ENCODE results near the gene MED1. TPM values are rescaled to one million over a fixed set of nuclear protein-coding genes. Genes with fewer than 3 reads are reported as not detected.

The MED1 gene
- polyA plus RNA-seq, 1 donor, result 26.4 TPM

DNA sequence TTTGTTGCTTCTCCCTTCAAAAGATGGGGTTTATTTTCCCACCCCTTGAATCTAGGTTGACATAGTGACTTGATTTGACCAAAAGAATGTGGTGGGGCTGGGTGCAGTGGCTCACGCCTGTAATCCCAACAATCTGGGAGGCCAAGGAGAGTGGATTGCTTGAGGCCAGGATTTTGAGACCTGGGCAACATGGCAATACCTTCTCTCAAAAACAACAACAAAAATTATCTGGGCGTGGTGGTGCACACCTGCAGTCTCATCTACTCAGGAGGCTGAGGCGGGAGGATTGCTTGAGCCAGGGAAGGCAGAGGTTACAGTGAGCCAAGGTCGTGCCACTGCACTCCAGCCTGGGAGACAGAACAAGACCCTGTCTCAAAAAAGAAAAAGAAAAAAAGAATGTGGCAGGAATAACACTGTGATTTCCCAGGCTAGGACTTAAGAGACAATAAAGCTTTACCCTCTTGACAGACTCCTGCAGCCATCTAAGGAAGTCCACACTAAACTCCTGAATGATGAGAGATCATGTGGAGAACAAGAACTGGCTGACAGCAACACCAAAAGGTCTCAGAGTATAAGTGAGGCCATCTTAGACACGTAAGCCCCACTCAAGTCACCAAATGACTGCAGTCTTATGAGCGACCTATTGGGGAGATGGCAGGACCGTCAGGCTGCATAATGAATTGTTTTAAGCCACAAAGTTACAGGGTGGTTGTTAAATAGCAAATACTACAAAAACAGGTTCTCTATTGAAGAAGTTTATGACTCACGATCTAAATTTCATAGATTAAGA lies 86.6 kb downstream of the MED1 start:
- DNase-seq (ENCODE audit: low read depth), result no peak

- no peak for DNase-seq (ENCODE audit: low read depth)
Measured at GRCh38 chr17:39361064-39361463, 90.0 kb downstream of the MED1 start.

DNA sequence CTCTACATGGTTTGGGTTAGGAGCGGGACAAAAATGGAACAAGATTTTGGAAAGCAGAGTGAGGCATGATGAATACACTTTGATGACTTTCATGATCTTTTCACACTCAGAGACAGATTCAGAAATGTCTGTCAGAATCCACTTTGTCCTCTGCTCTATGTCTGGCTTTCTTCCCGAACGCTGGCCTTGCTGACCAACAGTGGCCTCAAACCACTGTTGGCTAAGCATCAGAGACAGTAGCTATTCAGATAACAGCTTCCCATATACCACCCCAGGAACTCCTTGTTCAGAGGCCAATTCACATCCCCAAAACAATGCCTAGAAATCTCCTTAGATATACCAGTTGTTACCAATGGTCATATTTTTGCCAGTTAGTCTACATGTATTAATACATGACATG lies 90.5 kb downstream of the MED1 start:
- DNase-seq (ENCODE audit: low read depth), result no peak

GRCh38 chr17:39359994-39360393 lies 91.1 kb downstream of the MED1 start:
- DNase-seq (ENCODE audit: low read depth), result no peak

GRCh38 chr17:39357986-39358385 lies 93.1 kb downstream of the MED1 start:
- DNase-seq (ENCODE audit: low read depth), result no peak

GRCh38 chr17:39357488-39357887 lies 93.6 kb downstream of the MED1 start:
- DNase-seq (ENCODE audit: low read depth), result no peak

Other genes starting within 250 kb of the MED1 start
- 0.25 TPM for gene STAC2, start 225.3 kb downstream of the MED1 start, polyA plus RNA-seq (ENCODE audit: insufficient read length)
- gene FBXL20, start 49.6 kb downstream of the MED1 start, polyA plus RNA-seq (ENCODE audit: insufficient read length), result 6.1 TPM
- gene CDK12, start 10.2 kb upstream of the MED1 start, polyA plus RNA-seq (ENCODE audit: insufficient read length), result 29.6 TPM
- 0.05 TPM for gene NEUROD2, start 156.7 kb upstream of the MED1 start, polyA plus RNA-seq (ENCODE audit: insufficient read length)
- gene PPP1R1B, start 175.7 kb upstream of the MED1 start, polyA plus RNA-seq (ENCODE audit: insufficient read length), result 1.0 TPM
- 29.9 TPM for gene STARD3, start 185.9 kb upstream of the MED1 start, polyA plus RNA-seq (ENCODE audit: insufficient read length)
- gene TCAP, start 214.1 kb upstream of the MED1 start, polyA plus RNA-seq (ENCODE audit: insufficient read length), result 399 TPM
- 4.8 TPM for gene PNMT, start 217.2 kb upstream of the MED1 start, polyA plus RNA-seq (ENCODE audit: insufficient read length)
- 19.2 TPM for gene PGAP3, start 236.8 kb upstream of the MED1 start, polyA plus RNA-seq (ENCODE audit: insufficient read length)
- gene ERBB2, start 248.8 kb upstream of the MED1 start, polyA plus RNA-seq (ENCODE audit: insufficient read length), result 121 TPM

All from forelimb muscle (tissue), 1 donor.